Measurements from ENCODE around the gene PODXL.
"Not testable (repeated sequence)": the region's sequence is repeated elsewhere in the genome, so short reads cannot be mapped to it uniquely, and the experiment has no call there.

The PODXL gene

DNA sequence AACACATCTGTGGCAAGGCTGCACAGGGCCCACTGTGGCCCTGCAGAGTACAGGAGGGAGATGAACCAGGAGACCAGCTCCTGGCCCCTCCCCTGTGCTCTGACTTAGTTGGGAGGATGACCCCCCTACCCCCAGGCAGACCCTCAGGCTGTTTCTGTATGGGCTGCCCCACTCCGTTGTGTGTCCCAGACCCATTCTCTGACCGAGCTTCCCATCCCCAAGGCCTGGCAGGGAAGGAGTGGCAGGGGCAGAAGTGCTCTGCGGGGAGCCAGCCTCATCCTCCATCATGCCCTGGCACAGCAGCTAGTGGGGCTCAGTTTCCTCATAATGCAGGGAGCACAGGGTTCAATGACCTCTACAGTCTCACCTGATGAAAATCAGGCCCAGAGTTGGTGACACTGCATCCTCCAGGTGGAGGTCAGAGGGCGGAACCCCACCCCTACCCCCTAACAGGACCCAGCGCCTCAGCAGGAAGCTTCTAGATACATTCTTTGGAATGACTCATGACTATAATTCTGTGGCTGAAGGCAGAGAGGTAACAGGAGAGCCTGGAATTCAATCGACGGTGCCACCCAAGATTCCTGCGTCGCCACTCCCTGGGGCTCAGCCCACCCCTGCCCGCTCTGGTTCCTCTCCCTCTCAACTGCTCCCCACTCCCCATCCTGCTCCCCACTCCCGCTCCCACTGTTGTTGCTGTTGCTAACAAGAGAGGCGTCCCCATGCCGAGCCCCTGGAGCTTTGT, 18.2 kb downstream of the PODXL start:
- no peak for DNase-seq (ENCODE audit: low read depth in 2 of 2)

DNA sequence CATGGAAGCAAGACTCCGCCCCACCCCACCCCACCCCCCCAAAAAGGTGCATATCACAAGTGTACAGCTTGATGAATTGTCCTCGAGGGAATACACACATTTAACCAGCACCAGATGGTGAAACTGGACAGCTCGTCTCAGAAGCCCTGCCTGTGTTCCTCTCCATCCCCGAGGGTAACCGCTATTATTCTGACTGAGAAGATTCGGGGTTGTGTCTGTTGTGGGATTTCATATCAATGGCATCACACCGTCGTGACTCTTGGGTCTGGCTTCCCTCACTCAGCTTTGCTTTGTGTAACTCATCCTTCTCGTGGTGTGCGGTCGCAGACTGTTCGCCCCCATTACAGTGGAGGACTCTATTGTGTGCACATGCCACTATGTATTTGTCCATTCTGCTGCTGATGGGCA, 18.9 kb downstream of the PODXL start:
- DNase-seq (ENCODE audit: low read depth in 2 of 2): no peak

DNA sequence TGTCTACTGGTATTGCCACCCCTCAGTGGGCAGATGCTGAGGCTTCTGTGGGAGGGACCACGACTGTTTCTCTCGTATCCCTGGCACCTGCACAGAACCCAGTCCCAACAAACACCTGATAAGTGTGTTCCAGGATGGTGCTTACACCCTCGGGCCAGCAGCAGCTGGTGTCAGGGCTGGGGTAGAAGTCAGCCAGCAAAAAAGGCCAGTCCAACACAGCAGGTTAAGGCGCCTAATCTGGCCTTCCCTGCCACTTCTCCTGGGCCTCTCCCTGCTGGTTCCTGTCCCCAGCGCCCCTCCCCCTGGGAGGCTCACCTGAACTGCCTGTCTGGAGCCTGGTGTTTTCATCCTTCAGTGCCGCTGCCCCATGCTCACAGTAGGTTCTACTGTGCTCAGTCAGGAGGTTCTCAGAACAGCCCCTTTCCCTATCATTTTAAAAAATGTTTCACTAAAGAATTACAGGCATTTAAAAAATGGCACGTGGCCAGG, 20.0 kb downstream of the PODXL start:
- no peak for DNase-seq (ENCODE audit: low read depth in 2 of 2)

DNA sequence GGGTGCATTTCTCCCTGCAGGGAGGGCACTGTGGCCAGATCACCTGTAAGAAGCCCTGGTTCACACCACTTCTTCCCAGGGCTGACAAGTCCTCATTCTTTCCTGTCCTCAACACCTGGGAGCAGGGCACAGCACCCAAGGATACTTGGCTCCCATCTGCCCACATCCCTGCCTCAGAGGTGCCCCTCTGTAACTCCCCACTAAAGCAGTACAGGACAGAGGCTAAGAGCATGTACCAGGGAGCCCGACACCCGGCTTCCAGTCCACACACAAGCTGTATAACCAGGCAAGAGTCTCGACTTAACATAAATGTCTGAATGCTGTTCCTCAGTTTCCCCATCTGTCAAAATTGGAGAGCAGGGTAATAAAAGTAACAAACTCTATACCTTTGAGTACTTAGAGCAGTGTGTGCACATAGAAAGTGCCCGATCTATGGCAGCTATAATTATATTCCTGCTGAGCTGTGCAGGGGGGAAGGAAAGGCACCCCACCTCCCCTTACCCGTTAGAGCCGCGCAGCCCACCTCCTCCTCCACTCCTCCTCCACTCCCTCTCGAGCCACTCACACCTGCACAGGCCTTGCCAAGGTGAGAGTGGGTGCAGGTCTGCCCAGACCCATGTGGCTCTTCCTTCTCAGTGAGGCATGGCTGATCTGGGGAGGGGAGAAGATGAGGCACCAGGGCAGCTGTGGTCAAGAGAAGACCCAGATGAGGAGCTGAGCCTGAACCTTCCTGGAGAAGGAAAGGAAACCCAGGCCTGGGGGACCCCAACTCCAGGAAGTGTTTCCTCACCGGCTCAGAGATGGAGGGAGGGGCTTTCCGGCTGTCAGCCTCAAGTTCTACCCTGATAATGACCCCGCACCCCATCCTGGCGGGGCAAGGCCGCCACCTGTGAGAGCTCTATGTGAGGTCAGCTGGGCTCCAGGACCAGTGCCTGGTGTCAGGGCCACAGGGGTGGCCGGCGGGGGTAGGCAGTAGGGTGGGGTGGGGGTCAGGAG, 22.6 kb downstream of the PODXL start:
- DNase-seq (ENCODE audit: low read depth in 2 of 2): no peak

DNA sequence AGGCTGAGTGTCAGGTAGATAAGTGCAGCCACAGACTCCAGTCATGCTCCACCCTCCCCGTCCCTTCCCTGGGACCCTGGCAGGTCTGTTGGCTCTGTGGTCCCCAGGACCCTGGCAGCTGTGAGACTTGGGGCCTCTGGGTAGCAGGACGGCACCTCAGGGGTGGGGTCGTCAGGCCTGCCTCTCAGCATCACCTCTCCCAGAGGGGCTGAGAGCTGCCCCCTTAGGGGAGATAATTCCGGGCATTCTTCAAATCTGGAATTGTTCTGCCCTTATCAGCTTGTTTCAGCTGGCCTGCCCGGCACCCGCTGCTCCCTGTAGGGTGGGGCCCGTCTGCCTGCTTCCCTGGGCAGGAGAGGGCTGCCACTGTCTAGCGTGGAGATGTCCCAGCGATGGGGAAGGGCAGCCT, 23.3 kb downstream of the PODXL start:
- no peak for DNase-seq (ENCODE audit: low read depth in 2 of 2)

DNA sequence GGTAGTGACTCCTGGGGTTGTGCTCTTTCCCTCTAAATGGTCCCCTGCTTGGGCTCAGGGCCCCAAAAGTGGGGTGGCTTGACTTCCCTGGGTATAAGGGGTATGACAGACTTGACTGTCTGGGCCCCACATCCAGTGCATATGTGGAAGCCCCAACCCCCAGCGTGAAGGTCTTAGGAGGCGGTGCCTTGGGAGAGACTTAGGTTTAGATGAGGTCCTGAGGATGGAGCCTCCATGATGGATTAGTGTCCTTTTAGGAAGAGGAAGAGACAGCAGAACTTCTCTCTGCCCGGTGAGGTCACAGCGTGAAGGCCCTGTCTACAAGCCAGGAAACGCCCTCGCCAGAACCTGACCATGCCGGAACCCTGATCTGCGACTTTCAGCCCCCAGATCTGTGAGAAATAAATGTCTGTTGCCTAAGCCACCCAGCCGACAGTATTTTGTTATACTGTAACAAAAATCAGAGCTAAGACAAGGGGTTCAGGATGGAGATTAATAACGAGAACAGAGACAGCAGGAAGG, 23.8 kb downstream of the PODXL start:
- DNase-seq (ENCODE audit: low read depth in 2 of 2): no peak

DNA sequence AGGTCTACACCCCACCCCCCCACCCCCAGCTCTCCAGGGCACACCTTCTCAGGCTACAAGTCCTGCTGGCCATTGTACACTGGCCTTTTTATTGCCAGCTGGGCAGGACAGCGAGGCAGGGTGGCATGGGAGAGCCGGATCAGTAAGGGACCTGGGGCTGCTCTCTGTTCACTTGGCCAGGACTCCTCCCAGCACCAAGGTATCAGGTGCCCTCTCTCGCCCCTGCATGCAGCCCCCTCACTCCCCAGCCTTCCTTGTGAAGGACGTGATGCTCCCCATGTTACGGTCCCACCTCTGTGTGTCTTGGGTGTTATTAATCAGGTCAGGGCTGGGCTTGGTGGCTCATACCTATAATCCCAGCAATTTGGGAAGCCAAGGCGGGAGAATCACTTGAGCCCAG, 26.3 kb downstream of the PODXL start:
- no peak for DNase-seq (ENCODE audit: low read depth in 2 of 2)

DNA sequence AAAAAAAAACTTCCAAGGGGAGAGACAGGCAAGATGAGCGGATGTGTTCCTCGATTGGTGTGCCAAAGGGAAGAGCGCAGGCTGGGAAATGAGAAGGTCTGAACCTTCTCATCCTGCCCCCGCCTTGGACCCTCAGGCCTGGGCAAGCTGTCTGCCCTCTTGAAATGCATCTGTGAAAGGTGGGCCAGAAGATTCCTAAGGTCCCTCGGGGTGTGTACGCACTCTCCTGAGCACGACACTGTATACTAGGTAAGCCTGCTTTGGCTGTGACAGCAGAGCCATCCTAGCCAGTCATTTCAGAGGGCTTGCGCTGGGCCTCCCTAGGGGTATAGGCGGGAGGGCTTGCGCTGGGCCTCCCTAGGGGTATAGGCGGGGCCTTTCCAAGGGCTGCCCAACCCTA, 26.8 kb downstream of the PODXL start:
- no peak for DNase-seq (ENCODE audit: low read depth in 2 of 2)

DNA sequence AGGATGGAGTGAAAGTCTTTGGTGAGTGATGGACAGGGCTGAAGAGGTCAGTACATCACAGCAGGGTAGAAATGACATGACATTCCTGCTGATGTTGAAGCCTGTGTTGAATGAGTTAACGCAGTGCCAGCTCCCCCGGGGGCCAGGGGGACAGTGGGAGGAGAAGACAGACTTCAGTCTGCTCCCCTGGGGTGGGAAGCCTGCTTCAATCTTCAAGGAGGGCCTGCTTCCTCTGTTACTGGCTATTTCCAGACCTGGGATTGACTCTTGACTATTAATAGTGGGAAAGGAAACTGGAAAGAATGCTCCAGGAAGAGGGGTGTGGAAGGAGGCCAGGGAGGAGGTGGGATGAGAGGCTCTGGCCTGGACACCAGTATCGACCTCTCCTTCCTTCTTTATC, 27.2 kb downstream of the PODXL start:
- no peak for DNase-seq (ENCODE audit: low read depth in 2 of 2)

DNA sequence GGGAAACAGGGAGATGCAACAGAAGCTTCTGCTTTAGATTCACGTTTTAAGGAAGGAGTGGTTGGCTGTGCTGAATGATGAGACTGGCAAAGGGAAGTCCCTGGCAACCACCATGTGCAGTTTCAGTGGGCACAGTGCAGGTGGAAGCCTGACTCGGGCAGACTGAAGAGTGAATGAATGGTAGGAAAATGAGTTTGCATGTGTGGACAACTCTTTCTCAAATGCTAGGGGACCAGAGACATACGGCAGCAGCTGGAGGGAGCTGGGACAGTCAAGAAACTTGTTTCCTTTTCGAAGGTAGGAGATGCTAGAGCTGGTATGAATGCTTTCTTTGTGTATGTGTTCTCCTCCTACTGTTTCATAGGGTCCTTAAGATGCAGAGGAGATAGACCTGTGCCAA, 29.0 kb downstream of the PODXL start:
- DNase-seq (ENCODE audit: low read depth in 2 of 2): no peak

DNA sequence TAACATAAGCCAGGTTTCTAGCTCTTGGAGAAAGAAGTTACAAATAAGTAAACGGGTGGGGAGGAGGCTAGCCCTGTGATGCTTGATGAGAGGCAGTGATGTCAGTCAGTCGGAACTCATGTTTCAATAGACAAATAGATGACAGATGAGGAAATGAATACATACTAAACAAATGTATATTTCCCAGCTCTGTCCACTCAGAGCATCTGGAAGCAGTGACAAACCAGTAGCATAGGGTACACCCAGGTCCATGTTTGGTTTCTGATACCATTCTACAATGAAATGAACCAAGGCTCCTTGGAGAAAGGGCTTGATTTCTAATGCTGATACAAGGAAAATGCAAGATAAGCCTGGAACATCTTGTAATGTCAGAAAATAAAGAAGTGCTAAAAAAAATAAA, 30.6 kb downstream of the PODXL start:
- no peak for DNase-seq (ENCODE audit: low read depth in 2 of 2)

DNA sequence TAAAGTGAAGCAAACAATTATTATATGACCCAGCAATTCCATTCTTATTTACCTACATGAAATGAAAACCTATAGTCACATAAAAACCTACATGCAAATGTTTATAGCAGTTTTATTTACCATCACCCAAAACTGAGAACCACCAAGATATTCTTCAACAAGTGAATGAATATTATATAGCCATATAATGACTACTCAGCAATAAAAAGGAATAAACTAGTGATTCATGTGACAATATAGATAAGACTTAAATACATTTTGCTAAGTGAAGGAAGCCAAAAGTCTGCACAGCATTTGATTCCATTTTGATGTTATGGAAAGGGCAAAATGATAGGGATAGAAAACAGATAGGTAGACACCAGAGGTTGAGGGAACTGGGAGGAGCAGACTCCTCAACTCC, 31.7 kb downstream of the PODXL start:
- no peak for DNase-seq (ENCODE audit: low read depth in 2 of 2)

DNA sequence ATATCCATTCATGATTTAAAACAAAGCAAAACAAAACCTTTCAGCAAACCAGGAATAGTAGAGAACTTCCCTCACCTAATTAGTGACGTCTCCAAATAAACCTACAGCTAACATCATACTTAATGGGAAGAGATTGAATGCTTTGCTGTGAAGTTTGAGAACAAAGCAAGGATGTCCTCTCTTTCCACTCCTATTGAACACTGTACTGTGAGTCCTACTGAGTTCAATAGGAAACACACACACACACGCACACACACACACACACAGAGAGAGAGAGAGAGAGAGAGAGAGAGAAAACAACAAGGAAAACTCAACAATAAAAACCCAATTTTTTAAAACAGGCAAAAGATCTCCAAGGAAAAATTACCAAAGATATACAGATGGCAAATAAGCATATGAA, 32.3 kb downstream of the PODXL start:
- no peak for DNase-seq (ENCODE audit: low read depth in 2 of 2)

DNA sequence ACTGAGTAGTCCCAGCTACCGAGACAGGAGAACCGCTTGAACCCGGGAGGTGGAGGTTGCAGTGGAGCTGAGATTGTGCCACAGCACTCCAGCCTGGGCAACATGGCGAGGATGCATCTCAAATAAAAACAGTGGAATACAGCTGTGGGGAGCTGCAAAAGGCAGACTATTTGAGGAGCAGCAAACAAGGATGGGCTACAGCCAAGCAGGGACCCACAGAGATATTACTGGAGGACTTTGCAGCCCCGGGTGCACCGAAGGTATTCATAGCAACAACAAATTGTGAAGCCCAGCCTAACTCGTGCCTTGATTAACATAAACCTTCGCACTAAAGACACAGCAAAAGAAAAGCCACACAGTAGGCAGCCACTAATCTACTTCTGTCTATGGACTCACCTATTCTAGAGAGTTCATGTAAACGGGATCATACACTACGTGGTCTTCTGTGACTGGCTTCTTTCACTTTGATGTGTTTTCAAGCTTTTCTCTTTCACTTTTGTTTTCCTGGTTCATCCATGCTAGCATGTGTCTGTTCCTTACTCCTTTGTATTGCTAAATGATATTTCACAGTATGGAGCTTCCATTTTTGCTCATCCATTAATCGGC, 34.0 kb downstream of the PODXL start:
- no peak for DNase-seq (ENCODE audit: low read depth in 2 of 2)

DNA sequence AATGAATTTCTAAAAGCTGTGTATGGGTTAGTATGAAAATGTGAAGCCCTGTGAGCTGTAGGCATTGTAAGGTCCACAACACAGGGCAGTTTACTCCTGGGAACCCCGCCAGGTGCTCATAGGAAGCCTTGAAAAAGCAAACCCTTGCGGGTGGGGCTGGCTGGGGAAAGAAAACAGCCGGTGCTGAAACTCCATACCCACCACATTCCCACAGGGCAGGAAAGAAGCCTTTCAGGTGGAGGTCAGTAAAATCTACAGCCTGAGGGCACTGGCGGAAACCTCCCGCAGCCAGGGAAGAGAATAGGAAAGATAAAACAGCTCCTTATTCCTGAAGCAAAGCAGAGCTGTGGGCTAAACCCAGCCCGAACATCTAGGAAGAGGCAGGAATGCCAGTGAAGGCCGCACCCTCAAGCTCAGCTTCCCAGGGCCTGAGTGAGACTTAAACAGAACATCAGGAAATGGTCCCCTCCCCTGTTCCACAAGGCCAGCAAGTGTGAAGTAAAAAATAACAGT, 34.7 kb downstream of the PODXL start:
- no peak for DNase-seq (ENCODE audit: low read depth in 2 of 2)

DNA sequence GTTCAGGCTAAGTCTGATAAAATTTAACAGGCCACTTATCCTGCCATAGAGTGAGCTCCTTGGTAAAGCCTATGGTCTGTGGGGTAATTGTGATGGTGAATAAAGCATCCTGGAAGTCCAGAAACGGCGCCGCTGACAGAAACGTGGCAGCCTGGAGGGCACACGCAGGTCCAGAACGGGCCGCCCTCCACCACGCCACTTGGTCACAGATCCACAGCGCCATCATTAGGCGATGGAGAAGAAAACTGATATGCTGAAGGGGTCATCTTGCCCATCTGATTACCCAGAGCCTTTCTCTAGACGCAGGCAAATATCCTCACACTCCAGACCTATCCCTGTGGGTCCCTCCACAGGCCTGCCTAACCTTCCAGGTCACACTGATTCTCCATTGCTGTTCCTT, 37.8 kb downstream of the PODXL start:
- DNase-seq (ENCODE audit: low read depth in 2 of 2): no peak

DNA sequence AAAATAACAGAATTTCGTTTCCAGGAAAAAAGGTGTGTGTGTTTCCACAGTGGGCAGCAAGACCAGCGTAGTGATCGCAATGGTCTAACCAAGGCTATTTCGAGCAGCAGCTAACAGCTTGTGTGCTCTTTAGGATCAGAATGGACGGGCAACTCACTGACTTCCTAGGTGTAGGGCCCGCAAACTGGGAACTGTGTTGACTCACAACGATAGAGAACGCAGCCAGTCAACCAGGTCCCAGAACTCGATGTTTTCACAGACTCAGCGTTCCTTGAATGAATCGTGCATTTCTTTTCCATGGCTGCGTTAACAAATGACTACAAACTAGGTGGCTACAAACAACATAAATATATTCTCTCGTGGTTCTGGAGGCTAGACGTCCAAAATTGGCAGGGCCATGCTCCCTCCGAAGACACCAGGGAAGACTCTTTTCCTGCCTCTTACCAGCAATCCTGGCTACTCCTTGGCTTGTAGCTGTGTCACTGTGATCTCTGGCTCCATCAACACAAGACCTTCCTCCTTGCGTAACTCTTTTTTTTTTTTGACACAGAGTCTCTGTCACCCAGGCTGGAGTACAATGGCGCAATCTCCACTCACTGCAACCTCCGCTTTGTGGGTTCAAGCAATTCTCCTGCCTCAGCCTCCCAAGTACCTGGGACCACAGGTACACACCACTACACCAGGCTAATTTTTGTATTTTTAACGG, 39.1 kb downstream of the PODXL start:
- DNase-seq (ENCODE audit: low read depth in 2 of 2): no peak

DNA sequence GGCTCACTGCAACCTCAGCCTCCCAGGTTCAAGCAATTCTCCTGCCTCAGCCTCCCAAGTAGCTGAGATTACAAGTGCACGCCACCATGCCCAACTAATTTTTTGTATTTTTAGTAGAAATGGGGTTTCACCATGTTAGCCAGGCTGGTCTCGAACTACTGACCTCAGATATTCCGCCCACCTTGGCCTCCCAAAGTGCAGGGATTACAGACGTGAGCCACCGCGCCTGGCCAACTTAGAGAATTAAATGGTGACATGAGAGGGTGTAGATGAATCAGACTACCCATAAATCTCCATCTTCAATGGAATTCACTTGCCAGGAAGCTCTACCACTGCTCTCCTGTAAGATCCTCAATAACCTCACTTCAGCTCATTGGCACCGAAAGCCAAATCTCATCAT, 41.0 kb downstream of the PODXL start:
- not testable (repeated sequence) for DNase-seq (ENCODE audit: low read depth in 2 of 2)

DNA sequence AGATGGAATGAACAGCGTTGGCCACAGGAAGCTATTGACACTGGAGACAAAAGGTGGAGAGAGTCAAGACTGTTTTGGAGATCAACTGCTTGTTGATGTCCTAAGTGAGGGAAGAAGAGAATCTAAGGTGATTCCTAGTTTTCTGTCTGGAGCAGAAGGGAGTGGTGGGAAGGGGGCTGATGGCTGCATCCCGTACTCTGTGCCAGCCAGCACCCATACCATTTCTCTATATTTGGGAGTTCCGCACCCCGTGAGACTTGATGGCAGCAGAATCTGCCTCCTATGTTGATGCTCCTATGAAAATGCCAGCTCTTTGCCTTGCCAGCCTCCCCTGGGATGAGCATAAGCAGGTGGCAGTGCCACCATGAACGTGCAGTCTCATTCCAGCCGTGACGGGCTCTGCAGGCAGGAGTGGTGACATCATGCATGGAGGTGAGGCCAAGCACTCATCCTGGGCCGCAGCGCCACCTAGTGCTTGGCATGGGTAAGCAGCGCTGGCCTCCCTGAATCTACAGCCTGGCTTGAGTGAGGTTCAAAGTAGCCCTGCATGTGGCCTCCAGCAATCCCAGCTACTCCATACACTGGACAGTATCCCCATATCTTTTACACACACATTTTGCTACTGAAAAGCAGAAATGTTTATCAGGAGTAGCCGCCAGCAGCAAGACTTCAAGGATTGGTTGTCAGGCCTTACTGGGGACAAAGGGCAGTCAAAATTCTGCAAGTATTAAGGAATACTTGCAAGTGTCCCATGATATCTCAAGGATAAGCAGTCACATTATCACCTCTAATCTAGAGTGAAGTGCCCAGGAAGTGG, 43.0 kb downstream of the PODXL start:
- peak; percentile 67 to 80 for DNase-seq (ENCODE audit: low read depth in 2 of 2)

DNA sequence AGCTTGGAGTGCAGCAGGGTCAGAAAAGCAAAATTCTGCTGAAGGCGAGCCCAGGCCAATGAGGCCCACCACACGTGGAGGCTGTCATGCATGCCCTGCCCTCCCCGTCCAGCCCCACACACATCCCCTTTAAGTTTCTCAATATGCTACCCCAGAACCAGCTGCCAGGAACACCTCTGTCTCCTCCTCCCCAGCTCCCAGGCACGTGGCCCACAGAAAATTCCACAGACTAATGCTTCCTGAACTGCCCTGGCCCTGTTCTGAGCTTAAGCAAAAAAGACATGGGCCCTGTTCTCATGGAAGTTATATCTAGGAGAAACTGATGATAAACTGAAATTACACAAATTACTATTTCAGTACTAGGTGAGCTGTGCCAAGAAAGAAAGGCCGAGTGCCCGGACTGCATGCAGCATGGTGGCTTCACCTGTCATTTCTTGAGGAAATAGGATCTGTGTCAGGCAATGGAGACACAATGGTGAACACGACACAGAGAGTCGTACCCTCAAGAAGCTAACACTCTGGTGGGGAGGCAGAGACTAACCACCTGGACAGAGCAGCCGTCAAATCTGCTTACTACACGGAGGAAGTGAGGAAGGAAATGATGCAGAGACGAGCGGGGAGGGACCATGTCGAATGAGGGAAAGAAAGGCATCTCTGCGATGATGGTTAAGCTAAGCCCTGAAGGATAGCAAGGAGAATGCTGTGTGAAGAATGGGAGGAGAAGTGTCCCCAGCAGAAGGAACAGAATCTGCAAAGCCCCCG, 44.5 kb downstream of the PODXL start:
- DNase-seq (ENCODE audit: low read depth in 2 of 2): no peak
